ENCODE measurements around the gene ART1.

DNA sequence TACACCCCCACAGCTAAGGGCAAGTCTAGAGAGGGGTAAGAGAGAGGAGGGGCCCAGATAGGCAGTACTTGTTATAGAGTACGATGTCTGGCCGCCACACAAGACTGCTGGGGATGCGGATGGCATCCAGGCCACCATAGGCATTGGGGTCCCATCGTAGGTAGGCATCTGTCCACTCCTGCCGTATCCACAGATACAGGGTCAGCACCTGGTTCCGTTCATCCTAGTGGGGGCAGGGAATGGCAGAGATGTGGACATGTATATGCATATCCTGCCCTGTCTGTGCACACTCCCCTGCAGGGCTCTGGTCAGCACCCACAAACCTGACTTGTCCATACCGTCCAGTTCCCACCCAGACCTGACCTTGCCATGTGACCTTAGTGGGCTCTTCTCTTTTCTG lies 24.2 kb downstream of the ART1 start:
- no peak for TF ChIP-seq CTCF (IDR thresholded peaks at IDR 0.05; ENCODE audit: extremely low read depth in 1 of 2, insufficient read depth in 1 of 2, low read depth in 1 of 2, low read length in 2 of 2)
- TF ChIP-seq, protein P1, sequence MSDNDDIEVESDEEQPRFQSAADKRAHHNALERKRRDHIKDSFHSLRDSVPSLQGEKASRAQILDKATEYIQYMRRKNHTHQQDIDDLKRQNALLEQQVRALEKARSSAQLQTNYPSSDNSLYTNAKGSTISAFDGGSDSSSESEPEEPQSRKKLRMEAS (IDR thresholded peaks at IDR 0.05; ENCODE audit: insufficient read depth, insufficient read length): no peak

Data from endothelial cell of umbilical vein (primary cell).